NCI-H774 (cell line): Measurements from ENCODE around the gene CPA2.

ENCODE experiments used
- DNase-seq: peaks from one replicate; lab custom pipeline; 2025; lab: John Stamatoyannopoulos, UW

CPA2 gene

DNA sequence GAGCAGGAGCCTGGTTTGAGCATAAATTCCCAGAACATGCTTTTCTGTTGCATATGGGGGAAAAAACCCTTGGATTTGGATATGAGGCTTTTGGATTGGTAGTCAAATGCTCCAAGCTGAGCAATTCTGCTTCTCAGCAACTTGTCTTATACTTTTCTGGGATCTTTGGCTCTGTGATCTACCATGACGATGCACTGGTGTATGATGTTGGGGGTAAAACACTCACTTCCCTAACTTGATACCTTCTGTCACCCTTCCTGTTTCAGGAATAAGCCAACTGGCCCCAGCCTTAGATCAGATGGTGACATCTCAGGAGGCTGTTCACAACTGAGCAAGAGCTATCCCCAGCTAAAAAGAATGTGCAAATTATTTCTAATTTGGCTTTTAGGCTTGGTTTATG lies 13.2 kb downstream of the CPA2 start:
- no peak for DNase-seq

DNA sequence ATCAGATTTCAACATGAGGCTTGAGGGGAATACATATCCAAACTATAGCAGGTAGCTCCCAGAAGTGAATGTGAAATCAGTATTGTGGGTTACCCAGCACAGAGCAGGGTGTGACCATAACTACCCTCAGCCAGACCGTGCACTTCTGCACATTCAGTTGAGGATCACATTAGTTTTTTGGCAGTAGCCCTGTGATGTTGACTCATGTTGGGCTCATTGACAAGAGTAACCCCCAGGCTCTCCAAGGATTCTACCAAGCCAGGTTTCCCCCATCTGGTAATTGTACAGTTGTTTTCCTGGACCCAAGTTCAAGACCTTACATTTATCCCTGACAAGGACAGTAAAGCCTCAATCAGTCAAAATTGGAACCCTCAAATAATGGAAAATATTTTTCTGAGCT lies 14.6 kb downstream of the CPA2 start:
- no peak for DNase-seq

DNA sequence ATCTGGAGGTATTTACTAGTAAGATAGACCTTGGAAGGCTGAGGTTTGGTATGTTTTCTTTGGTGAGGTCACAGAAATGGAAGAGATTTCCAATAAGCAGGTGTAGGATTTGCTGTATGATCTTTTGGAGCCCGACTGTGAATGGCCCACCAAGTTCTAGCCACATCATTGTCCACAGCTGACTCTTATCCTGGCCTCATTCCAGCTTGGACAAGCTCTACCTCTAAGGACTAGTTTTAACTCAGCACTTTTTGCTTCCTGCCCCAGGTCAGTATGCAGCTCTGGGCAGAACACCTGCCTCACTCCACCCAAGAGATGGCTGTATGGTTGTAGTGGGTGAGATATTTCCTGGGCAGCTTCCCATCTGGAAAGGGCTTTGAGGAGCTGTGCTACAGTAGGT lies 20.2 kb downstream of the CPA2 start:
- no peak for DNase-seq

DNA sequence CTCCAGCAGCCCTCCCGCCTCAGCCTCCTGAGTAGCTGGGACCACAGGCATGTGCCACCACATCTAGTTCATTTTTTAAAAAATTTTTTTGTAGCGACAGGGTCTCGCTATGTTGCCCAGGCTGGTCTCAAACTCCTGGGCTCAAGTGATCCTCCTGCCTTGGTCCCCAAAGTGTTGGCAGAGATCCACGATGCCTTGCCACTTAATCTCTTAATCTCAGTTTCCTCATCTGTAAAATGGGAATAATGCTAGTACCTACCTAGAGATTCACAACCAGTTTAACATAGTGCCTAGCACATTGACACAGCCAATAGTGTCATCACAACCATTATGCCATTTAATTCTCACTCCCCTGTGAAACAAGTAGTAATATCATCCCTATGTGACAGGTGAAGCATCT lies 21.5 kb downstream of the CPA2 start:
- no peak for DNase-seq

DNA sequence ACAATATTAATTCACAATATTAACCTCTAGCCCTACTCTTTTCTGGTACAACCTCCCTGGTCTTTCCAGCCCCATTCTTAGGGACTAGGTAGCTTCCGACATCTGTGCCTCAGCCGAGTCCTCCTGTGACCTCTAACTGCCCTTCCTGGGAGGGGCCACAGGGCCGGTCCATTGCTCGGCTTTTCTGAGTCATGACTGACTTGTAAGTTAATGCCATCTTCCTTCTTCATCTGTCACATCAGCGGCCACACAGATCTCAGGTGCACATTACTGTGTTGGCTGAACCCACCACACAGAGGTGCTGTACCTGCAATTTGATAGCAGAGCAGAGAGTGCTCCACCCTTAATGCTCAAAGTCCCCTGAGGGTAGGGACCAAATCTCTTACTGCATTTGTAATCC lies 22.2 kb downstream of the CPA2 start:
- no peak for DNase-seq

DNA sequence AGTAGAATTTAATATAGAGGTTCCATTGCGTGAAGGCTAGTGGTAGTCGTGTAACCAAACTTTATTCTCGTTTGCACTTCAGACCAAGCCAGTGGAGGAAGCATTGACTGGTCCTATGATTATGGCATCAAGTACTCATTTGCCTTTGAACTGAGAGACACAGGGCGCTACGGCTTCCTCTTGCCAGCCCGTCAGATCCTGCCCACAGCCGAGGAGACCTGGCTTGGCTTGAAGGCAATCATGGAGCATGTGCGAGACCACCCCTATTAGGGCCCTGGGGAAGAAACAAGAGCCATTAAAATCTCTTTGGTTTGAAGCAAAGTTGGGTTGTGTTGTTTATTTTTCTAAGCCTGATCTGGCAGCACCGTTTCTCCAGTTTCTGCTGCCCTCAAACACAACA lies 22.8 kb downstream of the CPA2 start:
- no peak for DNase-seq

DNA sequence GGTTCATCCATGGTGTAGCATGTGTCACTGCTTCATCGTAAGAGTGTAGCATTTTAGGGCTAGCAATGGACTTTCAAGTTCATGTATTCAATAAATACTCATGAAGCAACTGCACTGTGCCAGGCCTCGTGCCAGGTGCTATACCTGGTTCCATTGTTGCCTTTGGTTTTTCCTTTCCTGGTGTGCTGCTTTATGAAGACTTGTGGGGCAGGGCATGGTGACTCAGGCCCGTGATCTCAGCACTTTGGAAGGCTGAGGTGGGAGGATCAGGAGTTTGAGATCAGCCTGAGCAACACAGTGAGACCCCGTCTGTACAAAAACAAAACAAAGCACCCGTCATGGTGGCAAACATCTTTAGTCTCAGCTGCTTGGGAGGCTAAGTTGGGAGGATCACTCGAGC lies 24.1 kb downstream of the CPA2 start:
- DNase-seq: no peak

DNA sequence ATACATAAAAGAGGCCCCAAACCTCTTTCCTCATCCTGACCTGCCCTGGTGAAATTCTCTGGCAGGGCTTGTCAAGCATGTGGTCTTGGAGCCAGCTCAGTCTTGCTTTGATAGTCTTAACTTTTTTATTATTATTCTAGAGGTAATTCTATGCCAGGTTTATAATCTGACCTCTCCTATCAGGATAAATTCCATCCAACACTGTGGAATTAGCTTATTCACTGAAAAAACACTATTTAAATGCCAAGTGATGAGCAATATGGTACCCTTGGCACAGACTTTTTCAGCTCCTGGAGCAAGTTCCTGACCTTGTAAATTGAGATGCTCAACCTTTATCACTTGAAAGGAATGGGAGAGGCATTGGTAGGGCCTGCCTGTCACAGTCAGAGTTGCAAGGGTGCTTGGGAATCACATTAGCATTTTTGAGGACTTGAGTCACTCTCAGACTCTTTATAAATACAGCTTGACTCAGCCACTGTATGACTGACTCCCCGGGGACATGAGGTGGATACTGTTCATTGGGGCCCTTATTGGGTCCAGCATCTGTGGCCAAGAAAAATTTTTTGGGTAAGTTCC lies 26.1 kb downstream of the CPA2 start, which contains the start of gene CPA4:
TSS of gene CPA4 (plus strand) at position 480 of the 576 bp plus-strand sequence. CDS start at position 500, 20 bp downstream.
- no peak for DNase-seq

DNA sequence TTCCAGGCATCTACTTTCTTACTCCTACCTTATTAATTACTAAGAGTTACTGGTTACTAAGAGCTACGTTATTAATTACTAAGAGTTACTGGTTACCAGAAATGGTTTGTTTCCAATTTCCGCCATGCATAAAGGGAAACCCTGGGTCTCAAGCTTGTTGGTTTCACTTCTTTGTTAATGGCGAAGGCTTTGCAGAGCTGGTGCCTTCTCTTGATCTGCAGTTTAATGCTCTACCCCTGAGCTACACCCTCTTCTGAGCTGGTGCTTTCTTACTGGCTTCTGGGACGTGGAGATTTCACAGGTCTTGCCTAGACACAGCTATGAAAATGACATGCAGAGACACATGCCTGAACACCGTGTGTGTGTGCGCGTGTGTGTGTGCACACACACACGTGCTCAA lies 26.9 kb downstream of the CPA2 start:
- DNase-seq: no peak

DNA sequence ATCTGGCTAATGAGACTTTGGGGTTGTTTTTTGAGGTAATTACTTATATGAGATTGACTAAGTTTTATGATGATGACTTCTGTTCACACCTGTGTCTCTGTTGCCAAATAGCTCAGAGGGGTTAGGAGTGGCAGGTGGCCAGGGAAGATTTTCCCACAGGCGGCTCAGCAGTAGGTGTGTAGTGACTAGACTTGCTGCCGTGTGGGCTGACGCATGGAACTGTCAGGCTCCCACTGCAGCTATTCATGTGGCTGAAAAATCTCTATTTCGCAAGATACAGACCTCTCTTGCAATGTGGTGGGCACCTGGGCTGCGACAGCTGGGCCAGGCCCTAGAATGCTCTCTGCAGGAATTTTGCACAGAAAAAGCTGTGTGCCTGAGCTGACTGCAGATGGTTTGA lies 27.7 kb downstream of the CPA2 start:
- DNase-seq: no peak

DNA sequence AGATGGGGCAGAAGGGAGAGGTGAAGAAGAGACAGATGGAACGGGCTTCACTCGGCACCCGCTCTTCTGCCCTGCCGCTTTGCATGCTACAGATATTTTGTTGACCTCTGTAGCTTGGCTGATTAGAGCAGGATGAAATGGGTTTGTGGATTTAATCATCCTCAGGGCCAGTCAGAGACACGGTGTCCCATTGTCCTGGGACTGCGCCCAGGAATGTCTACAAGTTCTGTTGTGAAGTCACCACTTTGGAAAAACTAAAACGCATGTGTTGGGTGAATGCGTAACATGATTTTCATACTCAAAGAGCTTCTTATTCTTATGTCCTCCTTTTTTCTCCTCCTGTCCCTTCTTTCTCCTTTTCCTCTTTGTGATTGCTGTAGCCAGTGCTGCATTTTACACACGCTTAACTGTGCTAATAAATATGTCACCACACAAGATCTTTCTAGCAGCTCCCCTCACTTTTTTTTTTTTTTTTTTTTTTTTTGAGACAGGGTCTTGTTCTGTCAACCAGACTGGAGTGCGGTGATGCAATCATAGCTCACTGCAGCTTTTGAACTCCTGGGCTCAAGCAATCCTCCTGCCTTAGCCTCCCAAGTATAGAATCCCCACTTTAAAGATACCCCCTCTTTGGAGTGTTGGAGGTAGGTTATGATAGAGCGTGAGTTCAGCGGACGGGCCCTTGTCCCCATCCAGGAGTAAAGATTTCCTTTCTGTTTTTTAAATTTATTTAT lies 29.7 kb downstream of the CPA2 start:
- no peak for DNase-seq

DNA sequence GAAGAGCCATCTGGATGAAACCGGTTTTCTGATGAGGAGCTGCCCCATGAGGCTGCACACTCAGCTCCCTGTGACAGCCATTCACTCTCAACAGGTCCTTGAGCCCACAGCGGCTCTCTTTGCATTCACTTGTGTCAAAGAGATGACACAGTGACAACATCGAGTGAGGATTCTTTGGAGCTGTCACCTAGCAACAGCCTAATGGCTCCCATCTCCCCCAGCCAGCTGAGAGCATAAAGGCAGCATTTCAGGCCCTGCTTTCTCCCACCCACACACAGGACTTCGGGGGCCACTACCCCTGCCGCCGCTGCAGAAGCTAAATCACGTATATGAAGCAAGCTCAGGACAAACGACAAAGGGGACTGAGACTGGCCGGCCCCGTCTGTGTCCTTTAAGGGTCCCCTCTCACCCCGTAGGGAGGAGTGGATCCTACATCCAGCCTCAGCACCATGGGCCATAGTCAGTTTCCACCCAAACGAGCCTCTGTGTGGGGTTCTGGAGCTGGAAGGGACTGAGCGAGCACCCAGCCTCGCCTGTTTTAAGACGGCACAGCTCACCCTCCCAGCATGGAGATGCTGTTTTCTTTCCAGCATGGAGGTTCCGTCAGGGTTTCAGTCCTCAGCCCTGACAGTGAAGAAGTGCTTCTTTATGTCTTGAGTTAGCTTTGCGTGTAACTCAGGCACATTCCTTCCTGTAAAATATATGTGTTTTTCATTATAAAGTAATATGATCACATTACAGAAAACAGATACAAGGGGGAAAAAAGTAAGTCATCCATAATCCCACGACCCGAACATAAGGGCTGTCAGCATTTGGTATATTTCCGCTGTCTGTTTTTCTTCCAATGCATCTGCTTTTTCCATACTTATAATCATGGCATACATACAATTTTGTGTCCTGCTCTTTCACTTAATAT lies 31.2 kb downstream of the CPA2 start:
- DNase-seq: no peak

DNA sequence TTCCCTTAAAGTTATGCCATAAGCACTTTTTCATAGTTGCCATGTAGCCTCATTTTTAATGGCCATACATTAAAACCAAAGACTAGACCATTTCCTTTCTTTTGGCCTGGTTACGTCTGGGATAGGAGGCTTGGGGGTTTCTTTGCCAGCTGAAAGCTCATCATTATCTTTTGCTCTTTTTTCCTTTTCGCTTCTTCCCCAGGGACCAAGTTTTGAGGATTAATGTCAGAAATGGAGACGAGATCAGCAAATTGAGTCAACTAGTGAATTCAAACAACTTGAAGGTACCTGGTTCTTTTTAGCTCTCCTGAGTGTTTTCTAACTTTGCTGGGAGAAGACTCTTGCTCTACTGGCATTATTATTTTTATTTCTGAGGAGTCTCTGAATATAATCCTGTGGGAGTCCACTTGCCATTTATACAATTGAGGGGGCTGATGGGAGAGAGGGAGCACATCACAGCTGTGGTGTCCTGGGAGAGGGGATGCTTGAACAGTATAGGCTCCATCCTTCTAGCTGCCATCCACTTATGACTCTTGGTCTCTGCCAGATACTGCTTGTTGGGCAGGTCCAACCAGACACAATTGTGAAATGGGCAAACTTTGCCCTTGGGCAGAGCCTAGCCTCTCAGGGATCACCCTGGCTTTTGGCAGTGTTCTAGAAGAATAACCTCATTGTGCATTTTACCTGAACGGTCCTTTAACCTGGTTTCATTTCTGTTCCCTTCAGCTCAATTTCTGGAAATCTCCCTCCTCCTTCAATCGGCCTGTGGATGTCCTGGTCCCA lies 32.1 kb downstream of the CPA2 start:
- DNase-seq: no peak

DNA sequence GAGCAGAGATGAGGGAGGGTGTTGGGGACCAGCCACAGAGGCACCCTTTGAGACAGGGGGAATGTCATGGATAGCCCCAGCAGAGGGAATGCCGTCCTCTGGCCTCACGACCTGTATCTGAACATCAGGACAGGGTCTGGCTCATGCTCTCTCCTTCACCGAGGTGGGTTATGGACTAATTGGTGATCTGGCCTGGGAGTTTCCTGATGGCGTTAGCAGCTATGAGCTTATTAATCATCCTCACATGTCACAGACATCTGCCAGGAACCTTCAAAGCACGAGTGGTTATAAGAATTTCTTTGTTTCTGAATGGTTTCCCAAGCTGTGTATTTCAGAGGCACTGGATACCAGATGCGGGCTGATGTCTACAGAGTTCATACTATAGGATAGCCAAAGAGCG lies 33.2 kb downstream of the CPA2 start:
- no peak for DNase-seq

DNA sequence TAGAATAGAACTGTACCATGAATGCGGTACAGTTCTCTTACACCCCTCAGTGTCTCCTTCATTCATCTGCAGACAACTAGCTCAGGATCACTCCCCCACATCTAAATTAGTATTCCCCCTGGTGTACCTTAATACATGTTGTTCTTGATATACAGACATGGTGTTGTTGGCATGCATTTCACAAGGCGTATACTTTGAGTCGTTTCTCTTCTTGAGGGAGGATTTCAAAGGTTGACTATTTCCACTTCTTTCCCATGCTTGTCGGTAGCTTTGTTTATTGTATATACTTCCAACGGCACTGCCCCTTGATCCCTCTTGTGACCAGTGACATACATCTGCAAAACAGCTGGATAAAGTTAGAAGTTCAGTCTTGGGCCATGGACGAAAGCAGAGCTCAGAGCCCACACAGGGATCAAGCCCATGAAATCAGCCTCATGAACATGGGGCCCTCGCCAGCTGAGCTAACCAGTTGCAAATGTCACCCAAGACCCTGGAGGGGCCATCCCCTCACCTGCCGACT lies 34.9 kb downstream of the CPA2 start:
- no peak for DNase-seq

DNA sequence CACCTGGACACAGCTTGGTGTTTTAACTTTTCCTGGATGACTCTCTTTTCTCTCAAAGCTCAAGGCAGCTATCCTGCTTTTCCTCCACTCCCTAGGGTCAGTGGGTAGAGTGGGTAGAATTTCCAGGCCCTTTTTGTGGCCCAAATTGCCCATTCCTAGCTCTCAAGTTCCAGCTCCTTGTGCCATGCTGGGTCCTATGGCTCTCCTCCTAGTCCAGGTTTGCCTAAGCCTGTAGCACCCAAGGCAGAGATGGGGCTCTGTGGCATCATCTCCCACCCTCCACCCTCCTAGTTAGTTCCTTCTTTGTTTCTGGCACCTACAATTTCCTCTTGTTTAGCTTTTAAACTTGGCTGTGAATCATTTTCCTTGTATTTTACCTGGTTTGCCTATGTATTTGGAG lies 36.0 kb downstream of the CPA2 start:
- no peak for DNase-seq

DNA sequence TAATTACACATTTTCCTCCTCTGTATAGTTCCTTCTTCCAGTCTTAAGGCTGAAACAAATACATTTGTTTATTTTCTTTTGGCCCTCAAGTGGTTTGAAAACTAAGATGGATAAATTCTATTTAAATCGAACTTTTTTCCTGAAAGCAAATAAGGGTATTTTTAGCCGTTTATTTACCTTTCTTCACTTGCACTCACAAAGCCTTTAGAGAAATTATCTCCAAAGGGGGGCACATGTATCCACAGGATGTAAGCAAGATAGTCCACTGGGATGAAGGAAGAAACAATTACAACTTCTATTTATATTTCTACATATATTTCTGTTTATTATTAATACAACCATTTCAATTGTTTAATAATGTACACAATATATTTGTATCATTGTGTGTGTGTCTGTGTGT lies 36.5 kb downstream of the CPA2 start:
- DNase-seq: no peak

DNA sequence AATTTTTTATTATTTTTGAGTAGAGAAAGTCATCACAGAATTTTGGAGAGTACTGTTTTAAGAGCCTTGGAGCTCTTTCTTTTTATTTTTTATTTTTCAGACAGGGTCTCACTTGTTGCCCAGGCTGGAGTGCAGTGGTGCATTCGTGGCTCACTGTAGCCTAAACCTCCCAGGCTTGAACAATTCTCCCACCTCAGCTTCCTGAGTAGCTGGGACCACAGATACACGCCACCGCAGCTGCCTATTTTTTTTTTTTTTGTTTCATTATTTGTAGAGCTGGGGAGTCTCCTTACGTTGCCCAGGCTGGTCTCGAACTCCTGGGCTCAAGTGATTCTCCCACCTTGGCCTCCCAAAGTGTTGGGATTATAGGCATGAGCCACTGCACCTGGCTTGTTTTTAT lies 36.9 kb downstream of the CPA2 start:
- no peak for DNase-seq

DNA sequence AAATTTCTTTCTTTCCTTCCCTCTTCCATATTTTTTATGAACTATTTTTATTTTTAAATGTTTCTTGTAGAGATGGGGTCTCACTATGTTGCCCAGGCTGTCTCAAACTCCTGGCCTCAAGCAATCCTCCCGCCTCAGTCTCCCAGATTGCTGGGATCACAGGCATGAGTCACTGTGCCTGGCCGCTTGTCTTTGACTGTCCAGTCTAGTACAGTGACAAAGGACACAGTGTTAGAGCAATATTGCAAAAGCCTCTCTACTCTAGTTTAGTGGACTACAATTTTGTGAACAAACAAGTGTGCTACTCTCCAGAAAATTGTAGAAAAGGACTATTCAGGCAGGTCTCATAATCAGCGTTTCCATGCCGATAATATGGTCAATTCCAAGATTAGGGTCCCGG lies 37.3 kb downstream of the CPA2 start:
- DNase-seq: no peak

DNA sequence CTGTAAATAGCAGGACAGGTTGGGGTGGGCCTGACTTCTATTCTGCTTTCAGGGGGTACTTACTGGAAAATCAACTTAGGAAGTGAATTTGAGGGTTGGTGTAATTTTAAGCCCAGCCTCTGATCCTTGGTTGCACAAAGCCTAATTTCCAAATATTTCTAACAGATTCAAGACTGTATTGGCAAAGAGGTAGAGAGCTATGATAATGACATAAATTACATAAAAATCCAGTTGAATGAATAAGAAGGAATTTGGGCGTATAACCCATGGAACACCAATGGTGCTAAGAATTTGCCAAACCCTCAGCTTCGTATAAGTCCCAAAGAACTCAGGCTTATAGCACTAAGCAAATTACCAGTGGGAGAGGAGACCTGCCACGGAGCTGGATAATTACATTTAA lies 38.2 kb downstream of the CPA2 start:
- no peak for DNase-seq

DNA sequence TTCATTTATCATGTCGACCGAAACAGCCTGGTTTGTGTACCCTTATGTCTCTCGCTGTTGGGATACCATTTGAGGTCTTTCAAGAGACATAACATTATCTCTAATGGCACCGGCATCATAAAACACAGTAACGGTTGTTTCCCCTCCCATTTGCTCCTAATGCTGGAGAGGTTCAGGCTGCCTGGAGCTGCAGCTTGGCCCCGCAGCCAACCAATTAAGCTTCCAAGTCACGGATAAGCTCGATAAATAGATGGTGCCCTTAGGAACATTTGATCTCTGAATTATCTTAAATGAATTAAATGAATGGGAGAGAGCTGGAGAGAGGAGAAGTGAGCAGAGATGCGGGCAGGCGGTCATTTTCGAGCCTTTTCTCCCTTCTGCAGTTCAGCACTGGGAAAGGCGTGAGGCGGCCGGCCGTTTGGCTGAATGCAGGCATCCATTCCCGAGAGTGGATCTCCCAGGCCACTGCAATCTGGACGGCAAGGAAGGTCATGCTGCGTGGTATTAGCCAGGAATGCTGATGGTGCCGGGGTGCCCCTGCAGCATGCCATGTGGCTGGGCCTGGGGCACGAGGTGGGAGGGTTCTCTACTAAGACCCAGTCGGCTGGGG lies 38.9 kb downstream of the CPA2 start:
- no peak for DNase-seq

DNA sequence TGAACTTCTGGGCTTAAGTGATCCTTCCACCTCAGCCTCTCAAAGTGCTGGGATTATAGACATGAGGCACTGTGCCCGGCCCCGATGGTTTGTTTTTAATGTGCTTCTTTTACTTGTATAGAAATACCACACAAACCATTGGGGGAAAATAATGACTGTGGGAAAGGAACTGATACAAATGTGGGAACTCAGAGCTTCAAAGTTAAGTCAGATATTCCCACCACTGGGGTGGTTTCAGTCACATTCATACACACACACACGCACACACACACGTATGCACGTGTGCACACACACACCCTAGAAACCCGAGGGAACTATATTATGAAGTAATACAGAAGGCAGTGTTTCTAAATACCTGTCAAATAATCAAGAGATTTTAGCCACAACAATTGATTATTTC lies 43.3 kb downstream of the CPA2 start:
- DNase-seq: no peak
